ENCODE data around the gene PKD1L1. TPM values are rescaled to one million over a fixed set of nuclear protein-coding genes. Genes with fewer than 3 reads are reported as not detected.
"Not testable (repeated sequence)": the region's sequence is repeated elsewhere in the genome, so short reads cannot be mapped to it uniquely, and the experiment has no call there.

Gene PKD1L1
- polyA plus RNA-seq, 5 donors: 0.20 to 0.54 (median 0.28) TPM

DNA sequence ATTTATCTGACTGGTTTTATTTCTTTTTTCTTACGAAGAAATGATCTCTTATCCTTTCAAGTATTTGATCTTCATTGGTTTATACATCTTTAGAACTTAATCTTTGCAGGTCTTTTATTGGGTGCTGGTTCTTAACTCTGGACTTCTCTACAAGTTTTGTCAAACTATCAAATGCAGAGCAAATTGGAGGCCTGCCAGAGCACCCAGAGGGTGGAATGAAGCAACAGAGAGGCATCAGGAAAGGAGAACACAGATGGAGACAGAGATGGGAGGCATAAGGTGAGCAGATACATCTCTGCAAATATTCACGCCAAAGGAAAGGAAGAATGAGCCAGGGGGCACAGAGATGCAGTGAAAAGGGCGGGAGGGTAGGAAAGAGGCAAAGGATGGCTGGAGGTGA, 130.3 kb downstream of the PKD1L1 start:
- no peak for DNase-seq

DNA sequence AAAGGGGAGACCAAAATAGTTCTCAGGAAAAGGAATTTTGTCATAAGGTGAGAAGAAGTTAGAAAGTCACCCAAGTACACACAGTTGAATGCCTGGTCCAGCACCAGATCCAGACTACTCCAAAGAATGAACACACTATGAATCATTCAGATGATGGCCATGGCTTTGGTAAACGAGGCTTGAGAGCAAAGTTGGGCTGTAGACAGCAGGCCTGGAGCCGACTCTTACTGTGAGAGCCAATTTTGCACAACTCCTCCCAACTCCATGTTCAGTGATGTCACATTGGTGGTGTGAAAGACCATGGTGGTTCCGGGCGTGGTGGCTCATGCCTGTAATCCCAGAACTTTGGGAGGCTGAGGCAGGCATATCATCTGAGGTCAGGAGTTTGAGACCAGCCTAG, 131.6 kb downstream of the PKD1L1 start:
- no peak for DNase-seq

DNA sequence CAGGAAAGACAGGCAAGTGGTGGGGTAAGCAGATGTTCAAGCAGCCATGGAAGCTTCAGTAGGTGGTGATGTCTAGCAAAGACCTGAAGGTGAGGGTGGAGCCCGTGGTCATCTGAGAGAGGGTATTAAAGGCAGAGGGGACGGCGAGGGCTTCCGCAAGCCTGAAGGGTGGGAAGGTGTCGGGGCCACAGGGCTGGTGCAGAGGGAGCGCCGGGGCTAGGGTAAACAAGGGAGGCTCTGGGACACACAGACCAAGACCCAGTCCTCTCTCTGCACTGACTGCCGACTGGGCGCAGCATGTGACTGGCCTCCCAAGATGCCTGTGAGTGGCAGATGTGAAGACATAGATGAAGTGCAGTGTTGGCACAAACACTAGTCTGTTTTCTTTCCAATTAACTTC, 132.4 kb downstream of the PKD1L1 start:
- no peak for DNase-seq

DNA sequence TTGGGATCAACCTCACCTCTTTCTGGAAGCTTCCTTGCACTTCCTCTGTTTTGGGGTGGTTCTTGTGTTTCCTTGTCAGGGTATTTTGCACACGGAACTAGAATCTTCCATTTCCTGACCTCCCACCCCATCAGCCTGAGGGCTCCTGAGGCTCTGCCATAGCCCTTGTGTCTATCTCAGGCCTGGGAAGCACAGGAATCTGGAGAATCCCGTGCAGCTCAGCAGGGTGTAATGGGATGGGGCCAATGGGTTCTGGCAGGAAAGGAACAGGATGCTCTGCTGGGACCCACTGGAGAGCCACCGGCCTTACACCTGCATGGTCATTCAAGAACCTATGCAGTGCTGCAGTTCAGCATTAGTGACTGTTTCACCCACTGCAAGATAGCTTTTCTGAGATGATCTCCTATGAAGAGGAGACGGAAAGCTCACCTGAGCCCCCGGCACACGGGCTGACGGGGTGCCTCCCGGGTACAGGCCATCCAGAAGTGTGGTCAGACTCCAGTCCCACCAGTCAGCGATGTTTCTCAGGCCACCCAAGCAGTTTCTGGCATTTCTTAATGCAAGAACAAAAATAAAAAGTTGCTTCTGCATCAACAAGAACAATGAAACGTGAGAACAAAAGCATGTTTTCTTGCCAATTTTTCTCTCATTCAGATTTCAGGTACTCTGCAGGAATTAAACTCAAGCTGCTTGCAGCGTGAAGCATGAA, 133.2 kb downstream of the PKD1L1 start:
- DNase-seq: no peak

DNA sequence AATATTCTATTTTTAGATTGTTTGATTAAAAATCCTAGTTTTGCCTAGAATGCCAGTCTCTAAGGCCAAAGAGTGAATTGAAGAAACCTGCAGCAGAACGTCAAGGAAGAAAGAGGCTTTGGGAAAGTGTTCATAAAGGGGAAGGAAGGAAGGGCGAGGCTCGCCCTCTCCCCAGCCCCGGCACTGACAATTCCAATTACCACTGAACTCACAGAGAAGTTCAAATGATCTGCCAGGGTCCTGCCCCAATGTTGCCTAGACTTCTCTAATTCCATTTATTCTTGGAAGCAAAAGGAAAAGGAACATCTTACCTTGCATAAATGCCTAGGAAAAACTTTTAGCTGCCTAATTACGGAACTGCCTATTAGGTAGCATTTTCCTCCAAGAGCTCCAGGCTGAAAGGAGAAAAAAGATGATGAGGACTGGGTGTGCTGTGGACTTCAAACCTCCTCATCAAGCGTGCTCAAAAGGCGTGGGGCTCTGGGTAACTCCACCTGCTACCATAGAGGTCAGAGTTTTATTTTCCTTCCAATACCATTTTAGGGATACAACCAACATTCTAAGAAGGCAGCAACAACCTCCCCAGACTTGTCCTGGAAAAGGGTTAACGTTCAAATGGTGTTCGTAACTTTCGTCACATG, 134.5 kb downstream of the PKD1L1 start:
- no peak for DNase-seq

DNA sequence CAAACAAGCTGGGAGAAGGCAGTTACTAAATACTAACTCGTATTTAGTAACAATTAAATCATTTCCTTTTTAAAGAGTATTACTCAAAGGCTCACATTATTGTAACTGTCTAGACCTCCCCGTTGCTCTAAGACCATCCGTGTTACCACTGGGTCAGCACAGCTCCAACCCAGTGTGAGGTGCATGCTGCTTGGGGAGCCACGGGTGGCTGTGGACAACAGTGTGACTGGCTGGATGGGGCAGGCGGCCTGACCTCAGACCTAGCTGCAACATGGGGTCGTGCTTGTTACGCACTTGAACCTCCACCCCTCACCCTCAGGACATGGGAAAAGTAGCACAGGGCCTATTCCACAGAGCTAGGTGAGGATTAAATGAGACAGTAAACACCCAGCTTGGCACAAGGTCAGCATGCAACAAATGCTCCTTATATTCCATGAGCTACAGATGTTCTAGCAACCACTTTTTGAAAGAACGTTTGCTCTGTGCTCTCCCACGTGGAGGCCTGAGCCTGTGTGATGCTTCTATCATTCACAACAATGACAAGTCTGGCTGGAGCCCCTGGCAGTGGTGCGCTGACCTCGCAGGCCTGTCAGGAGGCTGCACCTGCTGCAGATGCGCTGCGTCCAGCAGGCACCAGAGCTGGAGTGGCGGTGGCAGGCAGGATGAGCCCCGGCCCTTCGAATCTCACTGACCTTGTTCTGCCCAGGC, 135.7 kb downstream of the PKD1L1 start:
- no peak for DNase-seq

DNA sequence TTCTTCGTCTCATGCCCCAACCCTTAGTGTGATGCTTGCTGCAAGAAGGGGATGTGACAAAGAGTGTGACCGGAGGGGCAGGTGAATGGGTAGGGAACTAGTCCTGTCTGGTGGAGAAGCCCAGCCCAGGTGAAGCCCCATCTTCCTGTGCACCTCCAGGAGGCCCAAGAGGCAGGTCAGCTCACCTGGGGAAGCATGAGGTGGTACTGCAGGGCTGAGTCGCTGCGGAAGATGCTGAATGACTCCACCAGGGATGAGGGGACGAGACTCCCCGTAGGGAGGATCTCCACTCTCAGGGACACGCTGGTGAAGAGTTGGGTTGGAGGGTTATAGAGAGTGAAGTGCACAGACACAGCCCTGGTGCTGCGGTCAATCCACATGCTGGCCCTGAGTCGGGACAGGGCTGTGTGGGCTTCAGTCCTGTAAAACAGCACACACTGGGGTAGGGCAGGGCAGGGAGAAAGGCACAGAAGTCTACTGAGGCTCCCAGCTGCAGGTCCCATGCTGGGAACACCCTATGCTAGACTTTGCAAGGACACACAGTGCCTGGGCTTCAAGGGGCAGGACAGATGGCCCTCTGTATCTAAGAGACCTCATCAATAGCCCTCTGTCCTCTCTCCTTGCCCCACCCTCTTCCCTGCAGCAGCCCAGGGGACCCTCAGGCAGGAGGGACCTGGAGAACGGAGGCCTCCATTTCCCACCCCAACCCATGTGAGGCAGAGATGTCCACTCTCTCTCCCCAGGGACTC, 136.5 kb downstream of the PKD1L1 start:
- no peak for DNase-seq

DNA sequence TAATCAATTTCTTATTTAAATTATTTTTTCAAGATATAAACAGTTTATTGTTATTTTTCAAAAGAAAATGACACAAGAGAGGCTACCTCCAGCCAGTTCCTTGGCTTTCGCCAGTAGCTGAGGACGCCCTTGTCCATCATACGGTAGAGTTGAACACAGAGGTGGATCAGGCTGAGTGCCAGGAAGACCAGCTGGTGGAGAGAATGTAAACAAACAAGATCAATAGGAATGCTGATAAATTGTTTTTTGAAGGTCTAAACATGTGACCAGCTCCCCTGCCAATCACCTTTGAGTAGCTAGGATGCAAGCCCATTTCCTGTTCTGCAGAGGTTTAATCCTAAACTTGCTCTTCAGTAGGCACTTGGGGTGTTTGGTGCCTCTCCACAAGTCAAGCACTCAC, 138.9 kb downstream of the PKD1L1 start:
- DNase-seq: no peak

DNA sequence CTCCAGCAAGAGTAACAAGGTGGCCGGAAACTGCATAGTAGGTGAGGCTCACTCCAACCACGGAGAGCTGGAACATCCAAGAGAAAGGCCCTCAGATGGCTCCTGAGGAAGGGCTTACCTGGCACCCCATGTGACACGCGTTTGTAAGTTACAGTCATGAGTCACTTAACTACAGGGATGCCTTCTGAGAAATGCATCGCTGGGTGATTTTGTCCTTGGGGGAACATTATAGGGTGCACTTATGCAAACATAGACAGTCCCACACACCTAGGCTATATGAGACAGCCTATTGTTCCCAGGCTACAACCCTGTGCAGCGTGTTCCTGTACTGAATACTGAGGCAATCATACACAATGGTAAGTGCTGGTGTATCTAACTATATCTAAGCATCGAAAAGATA, 139.9 kb downstream of the PKD1L1 start:
- DNase-seq: no peak

DNA sequence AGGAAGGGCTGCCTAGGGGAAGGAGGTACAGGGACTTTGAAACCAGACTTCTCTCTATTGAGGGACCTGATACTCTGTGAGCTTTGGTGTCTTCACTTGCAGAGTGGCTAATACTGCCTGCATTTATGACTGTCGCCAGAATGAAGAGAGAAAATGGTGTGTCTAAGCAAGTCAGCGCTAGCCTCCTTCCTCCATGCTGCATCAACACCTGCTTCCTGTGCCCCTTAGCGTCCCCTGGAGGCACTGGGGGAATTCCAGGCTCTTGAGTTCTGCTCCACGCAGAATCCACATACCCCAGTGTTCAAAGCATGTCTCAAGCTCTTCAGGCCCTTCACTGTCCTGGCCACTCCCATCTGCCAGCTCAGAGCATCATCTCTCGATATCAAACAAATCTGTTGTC, 140.5 kb downstream of the PKD1L1 start:
- no peak for DNase-seq

DNA sequence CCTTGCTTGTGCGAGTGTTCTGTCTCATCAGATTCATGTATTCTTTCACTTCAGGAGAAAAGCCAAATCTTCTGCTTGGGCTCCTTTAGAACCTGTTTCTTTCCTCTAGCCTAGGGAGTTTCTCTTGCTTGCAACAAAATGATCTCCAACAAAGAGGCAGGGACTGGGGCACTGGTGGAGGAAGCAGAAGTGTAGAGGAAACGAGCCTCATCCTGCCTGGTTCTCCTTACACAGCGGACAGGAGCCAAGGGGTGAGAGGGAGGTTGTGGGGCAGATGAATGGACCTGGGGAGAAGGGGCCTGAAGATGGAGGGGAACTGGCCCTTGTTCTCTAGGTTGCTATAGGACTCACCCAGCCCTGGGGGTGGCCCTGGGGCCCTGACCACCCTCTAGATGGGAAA, 141.1 kb downstream of the PKD1L1 start:
- DNase-seq: no peak

DNA sequence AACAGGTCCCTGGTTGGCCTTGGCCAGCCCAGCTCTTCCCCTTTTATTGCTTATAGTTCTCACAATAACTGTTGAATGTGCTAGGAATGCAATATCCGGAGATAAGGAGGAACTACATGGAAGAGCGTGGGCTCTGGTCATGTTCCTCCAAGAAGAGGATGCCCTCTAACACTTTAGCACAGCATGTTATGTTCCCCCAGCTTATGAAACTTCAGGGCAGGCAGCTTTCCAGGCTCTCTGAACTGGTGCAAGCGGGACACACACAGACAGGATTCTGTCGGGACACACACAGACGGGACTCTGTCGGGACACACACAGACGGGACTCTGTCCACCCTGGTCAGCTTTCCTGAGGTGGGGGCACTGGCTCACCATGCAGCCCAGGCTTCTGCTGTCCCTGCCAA, 141.6 kb downstream of the PKD1L1 start:
- DNase-seq: no peak

DNA sequence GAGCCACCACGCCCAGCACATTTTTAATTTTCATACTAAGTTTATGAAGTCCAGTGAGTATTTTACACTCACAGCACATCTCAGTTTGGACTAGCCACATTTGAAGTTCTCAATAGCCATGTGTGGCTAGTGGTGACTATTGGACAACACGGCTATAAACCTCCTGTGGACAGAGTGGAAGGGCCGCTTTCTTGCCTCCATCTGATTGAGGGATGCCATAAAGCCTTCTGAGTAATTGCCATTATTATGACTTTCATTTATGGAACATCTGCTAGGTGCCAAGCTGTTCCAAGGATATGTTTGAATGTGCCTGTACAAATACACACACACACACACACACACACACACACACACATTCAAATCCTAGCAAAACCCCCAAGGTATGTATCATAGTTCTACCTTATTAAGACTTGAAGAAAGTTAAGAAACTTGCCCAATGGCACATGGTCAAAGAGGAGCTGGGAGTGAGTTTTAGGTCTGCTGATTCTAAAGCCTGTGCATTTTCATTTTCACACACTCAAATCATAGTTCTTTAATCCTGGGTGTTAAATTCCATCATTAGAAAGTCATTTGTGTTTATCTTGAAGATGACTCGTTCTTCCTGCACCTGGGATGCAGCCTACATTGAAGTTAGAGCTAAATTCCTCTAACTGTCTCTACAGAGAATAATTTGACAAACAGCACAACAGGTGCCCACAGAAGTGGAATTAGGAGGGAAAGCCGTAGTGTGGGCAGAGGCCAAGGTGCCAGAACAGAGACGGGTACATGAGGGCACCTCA, 143.3 kb downstream of the PKD1L1 start:
- DNase-seq: no peak

DNA sequence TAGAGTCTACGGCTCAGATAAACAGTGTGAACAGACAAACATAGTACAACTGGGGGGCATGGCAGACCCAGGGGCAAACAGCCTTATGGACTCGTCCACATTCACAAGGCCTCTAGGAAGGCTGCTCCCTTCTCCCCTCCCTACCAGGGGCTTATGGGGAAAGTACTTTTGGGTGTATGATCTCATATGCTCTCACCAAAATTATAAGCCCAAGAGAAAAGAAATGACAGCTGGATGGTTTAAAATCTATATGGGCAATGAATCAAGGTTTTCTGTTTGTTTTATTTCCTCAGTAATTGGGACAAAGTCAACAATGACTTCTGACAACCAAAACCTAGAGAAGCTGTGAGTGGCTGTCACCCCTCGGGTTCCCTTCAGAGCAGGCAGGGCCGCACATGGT, 144.4 kb downstream of the PKD1L1 start:
- no peak for DNase-seq

DNA sequence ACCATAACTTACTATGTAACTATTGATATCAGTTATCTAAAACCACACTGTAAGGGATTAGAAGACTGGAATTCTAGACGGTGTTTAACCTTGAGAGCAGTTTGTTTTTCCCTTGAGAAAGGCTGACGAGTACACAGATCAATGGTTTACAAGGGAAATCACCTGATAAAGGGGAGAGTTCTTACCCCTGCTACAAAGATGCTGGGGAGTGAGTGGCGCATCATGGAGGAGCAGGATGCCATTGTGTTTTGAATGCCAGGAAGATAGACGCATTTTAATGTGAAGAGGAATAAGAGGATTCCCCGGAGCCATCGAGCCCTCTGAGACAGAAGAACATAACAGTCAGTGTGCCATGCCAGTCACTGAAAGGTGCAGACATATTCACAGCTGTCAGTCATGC, 145.2 kb downstream of the PKD1L1 start:
- no peak for DNase-seq

DNA sequence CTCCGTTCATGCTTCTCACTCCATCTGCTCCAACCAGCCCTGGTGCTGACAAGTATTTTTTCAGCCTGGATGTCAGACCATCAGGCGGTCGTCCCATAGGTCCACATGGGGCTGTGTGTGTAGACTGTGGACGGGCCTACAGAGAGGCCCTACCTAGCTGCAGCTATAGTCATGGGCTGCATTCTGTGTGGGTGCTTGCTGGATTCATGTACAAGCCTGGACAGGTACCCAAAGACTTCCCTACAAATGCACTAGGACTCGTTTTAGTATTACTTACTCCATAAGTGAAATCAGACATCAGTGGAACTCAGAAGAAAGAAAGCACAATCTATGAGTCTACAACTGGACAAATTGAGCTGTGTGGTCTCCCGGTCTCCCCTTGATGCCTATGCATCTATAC, 146.8 kb downstream of the PKD1L1 start:
- DNase-seq: no peak

DNA sequence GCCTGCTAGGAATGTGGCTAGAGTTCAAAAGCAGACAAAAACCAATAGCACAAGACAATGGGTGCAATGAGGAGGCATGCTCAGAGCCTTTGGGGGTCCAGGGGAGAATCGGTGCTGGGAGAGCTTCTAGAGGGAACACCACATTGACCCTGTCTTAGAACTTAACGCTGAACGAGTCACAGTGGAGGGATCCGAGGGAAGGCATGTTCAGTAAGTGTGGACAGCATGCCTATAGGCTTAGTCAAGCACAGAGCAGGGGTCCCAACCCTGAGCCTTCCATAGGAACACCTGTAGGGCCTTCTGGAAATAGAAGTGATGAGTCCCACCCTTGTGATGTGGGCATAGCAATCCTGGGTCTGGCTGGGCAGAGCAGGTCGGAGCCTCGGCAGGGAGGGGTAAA, 148.7 kb downstream of the PKD1L1 start:
- no peak for DNase-seq

DNA sequence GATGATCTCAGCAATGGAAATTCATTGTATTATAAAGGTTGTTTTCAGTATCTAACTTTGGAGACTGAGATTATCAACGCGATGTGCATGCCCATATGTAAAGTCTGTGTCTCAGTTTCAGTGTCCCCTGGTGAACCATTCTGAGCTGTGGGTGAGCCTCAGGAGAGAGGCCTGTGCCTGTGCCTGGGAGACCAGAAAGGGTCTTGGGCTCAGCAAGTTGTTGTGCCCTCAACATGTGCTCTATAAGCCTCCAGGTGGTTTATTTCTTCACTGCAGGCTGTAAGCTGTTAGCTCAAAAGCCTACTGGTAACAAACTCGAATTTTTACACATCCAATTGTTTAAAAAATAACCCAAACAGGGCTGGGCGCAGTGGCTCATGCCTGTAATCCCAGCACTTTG, 151.9 kb downstream of the PKD1L1 start:
- no peak for DNase-seq

DNA sequence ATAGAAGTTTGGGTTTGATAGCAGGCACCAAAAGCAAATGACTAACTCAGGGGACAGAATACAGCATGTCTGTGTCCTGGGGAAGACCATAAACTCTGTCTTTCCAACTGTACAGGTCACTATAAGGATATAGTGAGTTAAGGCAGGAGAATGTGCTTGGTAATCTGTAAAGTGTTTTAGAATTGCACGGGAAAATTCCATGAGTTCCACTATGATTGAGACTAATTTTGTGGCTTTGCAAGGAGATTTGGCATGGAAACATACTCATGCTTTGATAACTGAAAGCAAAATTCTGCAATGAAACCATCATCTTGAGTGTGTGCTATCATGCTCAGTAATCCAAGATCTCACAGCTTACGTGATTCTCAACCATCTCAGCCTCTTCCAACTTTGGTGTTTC, 152.6 kb downstream of the PKD1L1 start:
- no peak for DNase-seq

DNA sequence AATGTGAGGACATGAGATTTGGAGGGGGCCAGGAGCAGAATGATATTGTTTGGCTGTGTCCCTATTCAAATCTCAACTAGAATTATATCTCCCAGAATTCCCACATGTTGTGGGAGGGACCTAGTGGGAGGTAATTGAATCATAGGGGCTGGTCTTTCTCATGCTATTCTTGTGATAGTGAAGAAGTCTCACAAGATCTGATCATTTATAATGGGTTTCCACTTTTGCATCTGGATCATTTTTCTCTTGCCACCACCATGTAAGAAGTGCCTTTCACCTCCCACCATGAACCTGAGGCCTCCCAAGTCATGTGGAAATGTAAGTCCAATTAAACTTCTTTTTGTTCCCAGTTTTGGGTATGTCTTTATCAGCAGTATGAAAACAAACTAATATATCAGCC, 153.1 kb downstream of the PKD1L1 start:
- not testable (repeated sequence) for DNase-seq

DNA sequence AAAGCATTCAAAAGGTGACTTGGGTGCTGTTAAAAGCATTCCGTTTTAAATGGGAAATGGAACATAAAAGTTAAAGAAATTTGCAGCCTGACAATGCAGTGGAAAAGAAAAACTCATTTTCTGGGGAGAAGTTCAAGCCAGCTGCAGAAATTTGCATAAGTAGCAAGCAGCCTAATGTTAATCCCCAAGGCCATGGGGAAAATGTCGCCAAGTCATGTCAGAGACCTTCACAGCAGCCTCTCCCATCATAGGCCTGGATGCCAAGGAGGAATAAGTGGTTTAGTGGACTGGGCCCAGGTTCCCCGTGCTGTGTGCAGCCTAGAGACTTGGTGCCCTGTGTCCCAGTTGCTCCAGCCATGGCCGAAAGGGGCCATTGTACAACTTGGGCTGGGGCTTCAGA, 154.2 kb downstream of the PKD1L1 start:
- DNase-seq: no peak

DNA sequence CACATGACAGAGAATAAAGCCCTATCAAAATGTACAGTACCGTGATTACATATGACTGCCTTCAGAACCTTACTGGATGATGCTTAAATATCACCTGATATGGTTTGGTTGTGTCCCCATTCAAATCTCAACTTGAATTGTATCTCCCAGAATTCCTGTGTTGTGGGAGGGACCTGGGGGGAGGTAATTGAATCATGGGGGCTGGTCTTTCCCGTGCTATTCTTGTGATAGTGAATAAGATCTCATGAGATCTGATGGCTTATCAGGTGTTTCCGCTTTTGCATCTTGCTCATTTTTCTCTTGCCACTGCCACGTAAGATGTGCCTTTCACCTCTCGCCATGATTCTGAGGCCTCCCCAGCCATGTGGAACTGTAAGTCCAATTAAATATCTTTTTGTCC, 155.1 kb downstream of the PKD1L1 start:
- not testable (repeated sequence) for DNase-seq

Data from right lung (tissue), 5 donors.